ENCODE measurements around the gene ZNF708. TPM values are rescaled to one million over a fixed set of nuclear protein-coding genes. Genes with fewer than 3 reads are reported as not detected.
"Not testable (repeated sequence)": the region's sequence is repeated elsewhere in the genome, so short reads cannot be mapped to it uniquely, and the experiment has no call there.

The ZNF708 gene
- total and polyA plus RNA-seq, 2 donors (not counting 1 experiment from before 2014, with no cell fraction given): 6.2 to 37.7 TPM

DNA sequence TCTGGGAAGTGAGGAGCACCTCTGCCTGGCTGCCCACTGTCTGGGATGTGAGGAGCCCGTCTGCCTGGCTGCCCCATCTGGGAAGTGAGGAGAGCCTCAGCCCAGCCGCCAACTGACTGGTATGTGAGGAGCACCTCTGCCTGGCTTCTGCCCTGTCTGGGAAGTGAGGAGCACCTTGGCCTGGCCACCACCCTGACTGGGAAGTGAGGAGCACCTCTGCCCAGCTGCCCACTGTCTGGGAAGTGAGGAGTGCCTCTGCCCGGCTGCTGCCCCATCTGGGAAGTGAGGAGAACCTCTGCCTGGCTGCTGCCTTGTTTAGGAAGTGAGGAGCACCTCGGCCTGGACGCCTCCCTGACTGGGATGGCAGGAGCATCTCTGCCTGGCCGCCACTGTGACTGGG is 64.8 kb downstream of the ZNF708 start:
- intact Hi-C loops (cut with micrococcal nuclease): no loop called here
- H3K4me3 ChIP-seq (ENCODE audit: control extremely low read depth in 1 of 5, extremely low read depth in 1 of 5, insufficient read depth in 1 of 5, low read depth in 2 of 5, low read length in 4 of 5): no peak overlapping the region
- no peak overlapping the region for H3K27ac ChIP-seq (ENCODE audit: low read length in 2 of 2)
- H3K36me3 ChIP-seq (replicated peaks in 1 of 2; ENCODE audit: control extremely low read depth in 1 of 2, control insufficient read depth in 1 of 2, extremely low read depth in 1 of 2, insufficient read depth in 2 of 2, low read length in 1 of 2): no peaks in the 10 kb centered on the region
- no peak for DNase-seq
- ChIA-PET CTCF (no interaction called here), POLR2A (no interaction called here)
- no peaks in the 10 kb centered on the region for H3K4me1 ChIP-seq (ENCODE audit: control insufficient read depth in 2 of 2, insufficient read depth in 2 of 2, low read length in 2 of 2)
- no peaks in the 10 kb centered on the region for H3K27me3 Mint-ChIP-seq
- H2AFZ ChIP-seq (ENCODE audit: insufficient read depth, low read depth, low read length, poor library complexity, severe bottlenecking): no peak overlapping the region
- peaks cover 8% of the 10 kb centered on the region for H3K9me3 Mint-ChIP-seq (ENCODE audit: insufficient read depth)
- H3K27me3 ChIP-seq (replicated peaks in 1 of 4; ENCODE audit: control extremely low read depth in 1 of 4, control insufficient read depth in 3 of 4, insufficient read depth in 4 of 4, low read length in 3 of 4): no peaks in the 10 kb centered on the region
- no peaks in the 10 kb centered on the region for H3K79me2 ChIP-seq (ENCODE audit: control insufficient read depth, insufficient read depth, low read length)
- 94% methylated on average over 6 of the region's 6 CpGs for WGBS (ENCODE audit: insufficient coverage)
- H3K9me3 ChIP-seq (ENCODE audit: control extremely low read depth in 1 of 3, control insufficient read depth in 2 of 3, insufficient read depth in 1 of 3, low read length in 2 of 3): peaks cover 0 to 45% (median 0%) of the 10 kb centered on the region in 3 donors
- TF ChIP-seq, protein P1, sequence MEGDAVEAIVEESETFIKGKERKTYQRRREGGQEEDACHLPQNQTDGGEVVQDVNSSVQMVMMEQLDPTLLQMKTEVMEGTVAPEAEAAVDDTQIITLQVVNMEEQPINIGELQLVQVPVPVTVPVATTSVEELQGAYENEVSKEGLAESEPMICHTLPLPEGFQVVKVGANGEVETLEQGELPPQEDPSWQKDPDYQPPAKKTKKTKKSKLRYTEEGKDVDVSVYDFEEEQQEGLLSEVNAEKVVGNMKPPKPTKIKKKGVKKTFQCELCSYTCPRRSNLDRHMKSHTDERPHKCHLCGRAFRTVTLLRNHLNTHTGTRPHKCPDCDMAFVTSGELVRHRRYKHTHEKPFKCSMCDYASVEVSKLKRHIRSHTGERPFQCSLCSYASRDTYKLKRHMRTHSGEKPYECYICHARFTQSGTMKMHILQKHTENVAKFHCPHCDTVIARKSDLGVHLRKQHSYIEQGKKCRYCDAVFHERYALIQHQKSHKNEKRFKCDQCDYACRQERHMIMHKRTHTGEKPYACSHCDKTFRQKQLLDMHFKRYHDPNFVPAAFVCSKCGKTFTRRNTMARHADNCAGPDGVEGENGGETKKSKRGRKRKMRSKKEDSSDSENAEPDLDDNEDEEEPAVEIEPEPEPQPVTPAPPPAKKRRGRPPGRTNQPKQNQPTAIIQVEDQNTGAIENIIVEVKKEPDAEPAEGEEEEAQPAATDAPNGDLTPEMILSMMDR (IDR thresholded peaks at IDR 0.05): no peak
- no peak for TF ChIP-seq EZH2 (IDR thresholded peaks at IDR 0.05; ENCODE audit: borderline replicate concordance, insufficient read depth, low read depth, low read length, poor library complexity, severe bottlenecking)
- no peaks in the 10 kb centered on the region for H3K4me1 Mint-ChIP-seq
- H3K9ac ChIP-seq (ENCODE audit: low read length): no peak overlapping the region
- no peak overlapping the region for H3K4me2 ChIP-seq (replicated peaks; ENCODE audit: low read depth, low read length, poor library complexity, severe bottlenecking)
- H3K27ac Mint-ChIP-seq: no peak overlapping the region
- ATAC-seq (ENCODE audit: low read depth): no peak
- no peak overlapping the region for H3K4me3 Mint-ChIP-seq
- H4K20me1 ChIP-seq (ENCODE audit: control insufficient read depth, insufficient read depth, low read length, poor library complexity, severe bottlenecking): no peaks in the 10 kb centered on the region

DNA sequence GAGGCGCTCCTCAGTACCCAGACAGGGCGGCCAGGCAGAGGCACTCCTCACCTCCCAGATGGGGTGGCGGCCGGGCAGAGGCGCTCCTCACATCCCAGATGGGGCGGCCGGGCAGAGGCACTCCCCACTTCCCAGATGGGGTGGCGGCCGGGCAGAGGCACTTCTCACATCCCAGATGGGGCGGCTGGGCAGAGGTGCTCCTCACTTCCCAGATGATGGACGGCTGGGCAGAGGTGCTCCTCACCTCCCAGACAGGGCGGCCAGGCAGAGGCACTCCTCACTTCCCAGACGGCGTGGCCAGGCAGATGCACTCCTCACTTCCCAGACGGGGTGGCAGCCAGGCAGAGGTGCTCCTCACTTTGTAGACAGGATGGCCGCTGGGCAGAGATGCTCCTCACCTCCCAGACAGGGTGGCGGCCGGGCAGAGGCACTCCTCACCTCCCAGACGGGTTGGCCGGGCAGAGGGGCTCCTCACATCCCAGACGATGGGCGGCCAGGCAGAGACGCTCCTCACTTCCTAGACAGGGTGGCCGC is 68.3 kb downstream of the ZNF708 start:
- WGBS (ENCODE audit: insufficient coverage): 98% methylated on average over 16 of the region's 24 CpGs
- H3K4me3 Mint-ChIP-seq; H3K4me2 ChIP-seq (replicated peaks; ENCODE audit: low read depth, low read length, poor library complexity, severe bottlenecking); ATAC-seq (ENCODE audit: low read depth); H2AFZ ChIP-seq (ENCODE audit: insufficient read depth, low read depth, low read length, poor library complexity, severe bottlenecking); H3K27me3 ChIP-seq (replicated peaks in 1 of 4; ENCODE audit: control extremely low read depth in 1 of 4, control insufficient read depth in 3 of 4, insufficient read depth in 4 of 4, low read length in 3 of 4); H3K9me3 Mint-ChIP-seq (ENCODE audit: insufficient read depth); POLR2A ChIA-PET; H3K27me3 Mint-ChIP-seq; H3K9ac ChIP-seq (ENCODE audit: low read length); H3K4me1 ChIP-seq (ENCODE audit: control insufficient read depth in 2 of 2, insufficient read depth in 2 of 2, low read length in 2 of 2); H4K20me1 ChIP-seq (ENCODE audit: control insufficient read depth, insufficient read depth, low read length, poor library complexity, severe bottlenecking); H3K79me2 ChIP-seq (ENCODE audit: control insufficient read depth, insufficient read depth, low read length); H3K4me3 ChIP-seq (ENCODE audit: control extremely low read depth in 1 of 5, extremely low read depth in 1 of 5, insufficient read depth in 1 of 5, low read depth in 2 of 5, low read length in 4 of 5); H3K4me1 Mint-ChIP-seq; CTCF ChIA-PET; DNase-seq; intact Hi-C loops (cut with micrococcal nuclease); H3K27ac ChIP-seq (ENCODE audit: low read length in 2 of 2); H3K27ac Mint-ChIP-seq; H3K36me3 ChIP-seq (replicated peaks in 1 of 2; ENCODE audit: control extremely low read depth in 1 of 2, control insufficient read depth in 1 of 2, extremely low read depth in 1 of 2, insufficient read depth in 2 of 2, low read length in 1 of 2): not testable (repeated sequence)
- peaks cover 0 to 40% (median 0%) of the 10 kb centered on the region in 3 donors for H3K9me3 ChIP-seq (ENCODE audit: control extremely low read depth in 1 of 3, control insufficient read depth in 2 of 3, insufficient read depth in 1 of 3, low read length in 2 of 3)

Measured in B cell (primary cell).